GM20000 (cell line): Measurements from ENCODE around the gene GLRX2.

Experiments
- DNase-seq: peaks from one replicate; pipeline ENCODE4 v3.0.0; 2012; ENCODE audit warnings: low spot score
- TF ChIP-seq, protein P1 (sequence below): IDR thresholded peaks from 2 replicates; pipeline ENCODE4 v1.5.1; 2012; ENCODE audit warnings: mild to moderate bottlenecking, control low read depth; ENCODE audit errors: extremely low read depth, missing control alignments

GLRX2 gene

DNA sequence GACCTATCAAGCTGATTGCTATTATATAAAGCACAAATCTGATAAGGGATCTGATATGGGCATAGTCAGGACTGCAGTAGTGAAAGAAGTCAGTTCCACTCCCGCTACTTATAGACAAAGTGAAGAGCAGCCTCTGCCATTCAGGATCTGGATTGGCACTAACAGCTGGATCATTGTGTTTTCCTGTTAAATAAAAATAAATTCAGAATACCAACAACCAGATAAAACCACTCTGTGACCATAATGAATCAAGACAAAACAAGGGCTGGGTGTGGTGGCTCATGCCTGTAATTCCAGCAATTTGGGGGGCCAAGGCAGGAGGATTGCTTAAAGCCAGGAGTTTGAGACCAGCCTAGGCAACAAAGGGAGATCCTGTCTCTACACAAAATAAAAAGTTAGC, 5.0 kb upstream of the GLRX2 start:
- DNase-seq: no peak
- TF ChIP-seq, protein P1, sequence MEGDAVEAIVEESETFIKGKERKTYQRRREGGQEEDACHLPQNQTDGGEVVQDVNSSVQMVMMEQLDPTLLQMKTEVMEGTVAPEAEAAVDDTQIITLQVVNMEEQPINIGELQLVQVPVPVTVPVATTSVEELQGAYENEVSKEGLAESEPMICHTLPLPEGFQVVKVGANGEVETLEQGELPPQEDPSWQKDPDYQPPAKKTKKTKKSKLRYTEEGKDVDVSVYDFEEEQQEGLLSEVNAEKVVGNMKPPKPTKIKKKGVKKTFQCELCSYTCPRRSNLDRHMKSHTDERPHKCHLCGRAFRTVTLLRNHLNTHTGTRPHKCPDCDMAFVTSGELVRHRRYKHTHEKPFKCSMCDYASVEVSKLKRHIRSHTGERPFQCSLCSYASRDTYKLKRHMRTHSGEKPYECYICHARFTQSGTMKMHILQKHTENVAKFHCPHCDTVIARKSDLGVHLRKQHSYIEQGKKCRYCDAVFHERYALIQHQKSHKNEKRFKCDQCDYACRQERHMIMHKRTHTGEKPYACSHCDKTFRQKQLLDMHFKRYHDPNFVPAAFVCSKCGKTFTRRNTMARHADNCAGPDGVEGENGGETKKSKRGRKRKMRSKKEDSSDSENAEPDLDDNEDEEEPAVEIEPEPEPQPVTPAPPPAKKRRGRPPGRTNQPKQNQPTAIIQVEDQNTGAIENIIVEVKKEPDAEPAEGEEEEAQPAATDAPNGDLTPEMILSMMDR: no peak

DNA sequence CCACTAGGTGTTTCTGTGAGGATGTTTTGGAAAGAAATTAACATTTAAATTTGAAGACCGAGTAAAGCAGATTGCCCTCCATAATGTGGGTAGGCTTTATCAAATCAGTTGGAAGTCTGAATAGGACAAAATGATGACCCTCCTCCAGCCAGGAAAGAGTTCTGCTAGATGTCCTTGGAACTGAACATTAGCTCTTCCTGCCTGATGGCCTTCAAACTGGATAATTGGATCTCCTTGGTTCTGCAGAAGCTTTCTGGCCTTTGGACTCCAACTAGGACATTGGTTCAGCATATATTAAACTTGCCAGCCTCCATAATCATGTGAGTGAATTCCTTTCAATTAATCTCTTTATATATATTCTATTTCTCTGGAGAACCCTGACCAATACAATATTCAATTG, 4.4 kb upstream of the GLRX2 start:
- no peak for DNase-seq
- TF ChIP-seq, protein P1: no peak

DNA sequence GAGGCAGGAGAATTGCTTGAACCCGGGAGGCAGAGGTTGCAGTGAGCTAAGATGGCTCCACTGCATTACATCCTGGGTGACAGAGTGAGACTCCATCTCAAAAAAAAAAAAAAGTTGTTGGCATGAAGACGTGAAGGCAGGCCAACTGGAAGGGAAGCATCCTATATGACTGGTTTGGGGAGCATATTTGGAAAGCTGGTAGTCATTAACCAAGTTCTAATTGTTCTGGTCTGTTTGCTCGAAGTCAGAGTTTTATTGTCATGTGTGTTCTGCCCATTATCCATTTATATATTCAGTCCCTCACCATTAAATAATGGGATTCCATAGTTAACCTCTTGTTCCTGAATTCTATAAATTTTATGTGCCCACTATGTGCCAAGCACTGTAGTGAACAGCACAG, 3.3 kb upstream of the GLRX2 start:
- DNase-seq: no peak
- TF ChIP-seq, protein P1: no peak

DNA sequence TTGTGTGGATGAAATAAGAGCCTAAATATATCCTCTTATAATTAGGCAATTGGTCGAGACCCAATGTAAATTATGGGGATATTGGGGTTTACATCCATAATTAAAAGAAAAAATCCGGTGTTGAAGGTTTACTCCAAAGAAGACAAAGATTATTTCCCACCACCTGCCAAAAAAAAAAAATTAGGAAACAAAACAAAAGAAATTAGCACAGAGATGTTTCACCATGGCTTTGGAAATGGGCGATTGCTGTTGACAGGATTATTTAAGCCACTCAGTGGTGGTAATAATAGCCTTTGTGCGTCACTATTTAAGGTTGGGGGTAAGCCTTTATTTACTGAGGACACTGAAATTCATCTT, 585 bp upstream of the GLRX2 start:
- DNase-seq: no peak
- TF ChIP-seq, protein P1: no peak

DNA sequence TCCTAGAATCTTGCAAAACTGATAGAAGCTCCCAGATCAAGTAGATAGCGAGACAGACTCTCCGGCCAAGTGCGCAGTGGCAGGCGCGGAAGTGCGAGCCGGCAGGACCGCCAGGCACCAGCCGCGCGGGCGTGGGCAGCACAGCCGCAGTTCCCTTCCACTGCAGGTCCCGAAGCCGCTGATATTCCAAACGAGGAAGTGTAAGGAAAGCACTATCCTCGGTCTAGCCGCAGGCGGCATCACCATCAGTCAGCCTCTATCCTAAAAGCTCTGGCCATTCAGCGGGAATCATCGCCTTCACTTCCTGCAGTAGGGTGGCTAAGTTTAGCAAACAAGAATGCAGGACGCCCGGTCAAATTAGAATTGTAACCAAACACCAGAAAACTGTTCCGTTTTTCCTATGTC, 710 bp downstream of the GLRX2 start:
- peak; percentile 50 for DNase-seq

DNA sequence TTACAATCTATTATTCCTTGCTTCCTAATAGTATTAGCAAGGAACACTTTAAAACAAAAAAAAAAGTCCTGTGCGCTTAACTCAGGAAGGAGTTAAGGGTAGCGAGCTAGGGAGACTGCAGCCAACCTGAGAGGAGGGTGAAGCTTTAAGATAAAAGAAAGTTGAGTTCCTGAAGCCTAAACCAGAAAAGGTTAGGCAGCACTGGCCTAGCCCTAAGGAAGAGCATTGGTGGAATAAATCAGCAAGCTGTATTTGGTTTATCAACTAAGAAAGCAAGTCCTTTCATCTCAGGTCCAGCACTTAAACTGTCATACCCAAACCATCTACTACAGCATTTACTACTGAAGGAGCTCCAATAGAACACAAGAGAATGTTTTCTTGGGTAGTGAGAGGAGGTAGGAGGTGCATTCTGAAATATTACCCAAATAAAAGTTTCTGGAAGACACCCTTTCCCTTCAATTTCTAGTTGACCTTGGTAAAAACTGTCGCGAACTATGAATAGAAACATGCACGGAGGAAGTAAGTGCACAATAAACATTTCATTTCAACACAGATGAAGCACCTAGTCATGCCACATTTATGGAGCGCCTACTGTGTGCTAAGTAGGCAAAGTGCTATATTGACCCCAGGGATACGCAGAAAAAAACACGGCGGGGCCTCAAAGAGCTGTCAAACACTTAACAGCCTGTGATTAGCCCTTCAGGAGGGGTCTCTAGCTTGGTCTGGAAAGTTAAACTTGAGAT, 1.3 kb downstream of the GLRX2 start:
- TF ChIP-seq, protein P1: no peak
- DNase-seq: no peak

More for the DNA sequence above, 710 bp downstream of the GLRX2 start:
- TF ChIP-seq, protein P1: no peak

DNA sequence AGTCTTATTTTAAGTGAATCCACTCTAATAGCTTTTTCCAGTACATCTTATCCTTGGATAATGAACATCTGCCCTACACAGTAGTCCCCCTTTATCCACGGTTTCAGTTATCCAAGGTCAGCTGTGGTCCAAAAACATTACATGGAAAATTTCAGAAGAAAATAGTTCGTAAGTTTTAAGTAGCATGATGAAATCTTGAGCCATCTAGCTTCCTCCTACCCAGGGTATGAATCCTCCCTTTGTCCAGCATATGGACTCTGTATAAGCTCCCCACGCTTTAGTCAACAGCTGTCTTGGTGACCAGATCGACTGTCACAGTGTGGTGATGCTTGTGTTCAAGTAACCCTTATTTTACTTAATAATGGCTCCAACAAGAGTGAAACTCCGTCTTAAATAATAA, 2.6 kb downstream of the GLRX2 start:
- no peak for DNase-seq
- TF ChIP-seq, protein P1: no peak
